Measurements from ENCODE around the gene LGALS3BP.
"Not testable (repeated sequence)": the region's sequence is repeated elsewhere in the genome, so short reads cannot be mapped to it uniquely, and the experiment has no call there.

DNA sequence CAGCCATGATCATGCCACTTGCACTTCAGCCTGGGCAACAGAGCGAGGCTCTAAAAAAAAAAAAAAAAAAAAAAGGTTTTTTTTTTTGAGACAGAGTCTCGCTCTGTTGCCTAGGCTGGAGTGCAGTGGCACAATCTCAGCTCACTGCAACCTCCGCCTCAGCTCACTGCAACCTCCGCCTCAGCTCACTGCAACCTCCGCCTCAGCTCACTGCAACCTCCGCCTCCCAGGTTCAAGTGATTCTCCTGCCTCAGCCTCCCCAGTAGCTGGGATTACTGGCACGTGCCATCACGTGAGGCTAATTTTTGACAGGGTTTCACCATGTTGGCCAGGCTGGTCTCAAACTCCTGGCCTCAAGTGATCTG lies 16.8 kb downstream of the LGALS3BP start:
- TF ChIP-seq, protein P1, sequence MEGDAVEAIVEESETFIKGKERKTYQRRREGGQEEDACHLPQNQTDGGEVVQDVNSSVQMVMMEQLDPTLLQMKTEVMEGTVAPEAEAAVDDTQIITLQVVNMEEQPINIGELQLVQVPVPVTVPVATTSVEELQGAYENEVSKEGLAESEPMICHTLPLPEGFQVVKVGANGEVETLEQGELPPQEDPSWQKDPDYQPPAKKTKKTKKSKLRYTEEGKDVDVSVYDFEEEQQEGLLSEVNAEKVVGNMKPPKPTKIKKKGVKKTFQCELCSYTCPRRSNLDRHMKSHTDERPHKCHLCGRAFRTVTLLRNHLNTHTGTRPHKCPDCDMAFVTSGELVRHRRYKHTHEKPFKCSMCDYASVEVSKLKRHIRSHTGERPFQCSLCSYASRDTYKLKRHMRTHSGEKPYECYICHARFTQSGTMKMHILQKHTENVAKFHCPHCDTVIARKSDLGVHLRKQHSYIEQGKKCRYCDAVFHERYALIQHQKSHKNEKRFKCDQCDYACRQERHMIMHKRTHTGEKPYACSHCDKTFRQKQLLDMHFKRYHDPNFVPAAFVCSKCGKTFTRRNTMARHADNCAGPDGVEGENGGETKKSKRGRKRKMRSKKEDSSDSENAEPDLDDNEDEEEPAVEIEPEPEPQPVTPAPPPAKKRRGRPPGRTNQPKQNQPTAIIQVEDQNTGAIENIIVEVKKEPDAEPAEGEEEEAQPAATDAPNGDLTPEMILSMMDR (IDR thresholded peaks at IDR 0.05) = not testable (repeated sequence)
- not testable (repeated sequence) for TF ChIP-seq EZH2 (IDR thresholded peaks at IDR 0.05; ENCODE audit: borderline replicate concordance, insufficient read depth, low read depth, low read length, poor library complexity, severe bottlenecking)
